Measurements from ENCODE around the gene LHB. TPM values are rescaled to one million over a fixed set of nuclear protein-coding genes. Genes with fewer than 3 reads are reported as not detected.

Gene LHB
- polyA plus RNA-seq, 6 donors from 2014 or later = not detected

Other genes with a start within 250 kb of the LHB start
- 10 to 100 TPM; 16.3 to 29.5 (median 22.2) TPM for gene BCAT2, start 206.1 kb downstream of the LHB start, polyA plus RNA-seq (ENCODE audit: low read depth in 6 of 6)
- gene HSD17B14, start 180.6 kb downstream of the LHB start, polyA plus RNA-seq (ENCODE audit: low read depth in 6 of 6) = 1 to 10 TPM in 4 of 6 donors, under 1 TPM in 1, not detected in 1; 1.00 to 3.3 (median 1.4) TPM
- gene PLEKHA4, start 148.5 kb downstream of the LHB start, polyA plus RNA-seq (ENCODE audit: low read depth in 6 of 6) = 10 to 100 TPM in 1 of 6 donors, 1 to 10 TPM in 5; 4.4 to 15.3 (median 8.7) TPM
- 100 to 1,000 TPM in 5 of 6 donors, 10 to 100 TPM in 1; 98.9 to 436 (median 172) TPM for gene PPP1R15A, start 144.7 kb downstream of the LHB start, polyA plus RNA-seq (ENCODE audit: low read depth in 6 of 6)
- not detected for gene TULP2, start 118.3 kb downstream of the LHB start, polyA plus RNA-seq (ENCODE audit: low read depth in 6 of 6)
- gene NUCB1, start 116.8 kb downstream of the LHB start, polyA plus RNA-seq (ENCODE audit: low read depth in 6 of 6) = 10 to 100 TPM; 48.8 to 90.6 (median 54.6) TPM
- under 1 TPM in 1 of 6 donors, not detected in 5; 0.32 TPM for gene DHDH, start 83.4 kb downstream of the LHB start, polyA plus RNA-seq (ENCODE audit: low read depth in 6 of 6)
- gene BAX, start 62.2 kb downstream of the LHB start, polyA plus RNA-seq (ENCODE audit: low read depth in 6 of 6) = 10 to 100 TPM; 56.0 to 88.2 (median 68.3) TPM
- 1,000 to 10,000 TPM; 5,752 to 7,301 (median 6,284) TPM for gene FTL, start 51.8 kb downstream of the LHB start, polyA plus RNA-seq (ENCODE audit: low read depth in 6 of 6)
- gene GYS1, start 23.8 kb downstream of the LHB start, polyA plus RNA-seq (ENCODE audit: low read depth in 6 of 6) = 10 to 100 TPM; 16.0 to 24.1 (median 20.5) TPM
- 10 to 100 TPM; 39.7 to 63.2 (median 50.0) TPM for gene RUVBL2, start 23.2 kb downstream of the LHB start, polyA plus RNA-seq (ENCODE audit: low read depth in 6 of 6)
- not detected for gene CGB3, start 7.2 kb upstream of the LHB start, polyA plus RNA-seq (ENCODE audit: low read depth in 6 of 6)
- not detected for gene CGB2, start 14.8 kb upstream of the LHB start, polyA plus RNA-seq (ENCODE audit: low read depth in 6 of 6)
- gene CGB1, start 19.8 kb upstream of the LHB start, polyA plus RNA-seq (ENCODE audit: low read depth in 6 of 6) = not detected
- not detected for gene CGB5, start 26.8 kb upstream of the LHB start, polyA plus RNA-seq (ENCODE audit: low read depth in 6 of 6)
- gene CGB8, start 32.0 kb upstream of the LHB start, polyA plus RNA-seq (ENCODE audit: low read depth in 6 of 6) = not detected
- gene CGB7, start 40.7 kb upstream of the LHB start, polyA plus RNA-seq (ENCODE audit: low read depth in 6 of 6) = not detected
- not detected for gene NTF4, start 47.7 kb upstream of the LHB start, polyA plus RNA-seq (ENCODE audit: low read depth in 6 of 6)
- gene KCNA7, start 55.6 kb upstream of the LHB start, polyA plus RNA-seq (ENCODE audit: low read depth in 6 of 6) = not detected
- 10 to 100 TPM; 29.8 to 63.5 (median 41.6) TPM for gene SNRNP70, start 68.4 kb upstream of the LHB start, polyA plus RNA-seq (ENCODE audit: low read depth in 6 of 6)
- gene LIN7B, start 97.3 kb upstream of the LHB start, polyA plus RNA-seq (ENCODE audit: low read depth in 6 of 6) = 1 to 10 TPM in 5 of 6 donors, not detected in 1; 2.8 to 5.0 (median 3.5) TPM
- 1 to 10 TPM; 2.8 to 6.3 (median 5.8) TPM for gene C19orf73, start 102.1 kb upstream of the LHB start, polyA plus RNA-seq (ENCODE audit: low read depth in 6 of 6)
- under 1 TPM in 2 of 6 donors, not detected in 4; 0.23 to 0.26 TPM for gene PPFIA3, start 102.5 kb upstream of the LHB start, polyA plus RNA-seq (ENCODE audit: low read depth in 6 of 6)
- gene HRC, start 138.3 kb upstream of the LHB start, polyA plus RNA-seq (ENCODE audit: low read depth in 6 of 6) = not detected
- gene TRPM4, start 140.7 kb upstream of the LHB start, polyA plus RNA-seq (ENCODE audit: low read depth in 6 of 6) = under 1 TPM in 1 of 6 donors, not detected in 5; 0.45 TPM